PC-3 (cell line): ENCODE data around the gene ZNF473.

Source experiments
- CTCF ChIP-seq: fragments of 300-600 bp; sonication (generic); conservative IDR thresholded peaks from 2 replicates; pipeline ENCODE4 v1.5.1; 2017; ENCODE audit warnings: antibody characterized with exemption, low read depth, mild to moderate bottlenecking, low read length
- EZH2phosphoT487 ChIP-seq: fragments of 300-600 bp; sonication (generic); IDR thresholded peaks from 2 replicates; pipeline ENCODE4 v1.6.1; 2018; ENCODE audit warnings: mild to moderate bottlenecking, antibody characterized with exemption, low read length, borderline replicate concordance

DNA sequence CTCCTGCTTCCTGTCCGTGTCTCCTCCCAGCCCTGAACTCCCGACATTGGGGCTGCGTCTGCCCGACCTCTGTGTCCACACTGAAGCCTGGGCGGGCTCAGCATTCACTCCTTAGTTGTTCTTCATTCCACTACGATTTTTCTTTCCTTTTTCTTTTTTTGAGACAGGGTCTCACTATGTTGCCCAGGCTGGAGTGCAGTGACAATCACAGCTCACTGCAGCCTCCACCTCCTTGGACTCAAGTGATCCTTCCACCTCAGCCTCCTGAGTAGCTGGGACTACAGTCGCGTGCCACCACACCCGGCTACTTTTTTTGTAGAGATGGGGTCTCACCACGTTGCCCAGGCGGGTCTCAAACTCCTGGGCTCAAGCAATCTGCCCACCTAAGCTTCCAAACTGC, 41.3 kb upstream of the ZNF473 start:
- TF ChIP-seq CTCF, result no peak
- TF ChIP-seq EZH2phosphoT487, result no peak
